Hepatocyte (in vitro differentiated cells): ENCODE results near the gene HOXD9. TPM values are rescaled to one million over a fixed set of nuclear protein-coding genes. Genes with fewer than 3 reads are reported as not detected.

Experiments
- DNase-seq: peaks from one replicate; pipeline ENCODE4 v3.0.0-alpha.2; 2016; ENCODE audit warnings: low spot score
- H2AFZ ChIP-seq: fragments of 200-600 bp; sonication (generic); 2 replicates; pipeline ENCODE4 v1.6.0; 2016; ENCODE audit warnings: antibody characterized with exemption, mild to moderate bottlenecking
- H3K27ac ChIP-seq: fragments of 200-600 bp; sonication (generic); 2 replicates; pipeline ENCODE4 v1.5.1; 2016; ENCODE audit warnings: mild to moderate bottlenecking
- H3K27me3 ChIP-seq: fragments of 200-600 bp; sonication (generic); 2 replicates; pipeline ENCODE4 v1.6.1; 2016
- H3K36me3 ChIP-seq: fragments of 200-600 bp; sonication (generic); replicated peaks from 2 replicates; pipeline ENCODE4 v1.5.1; 2016; ENCODE audit warnings: low read depth; ENCODE audit not compliant: insufficient read depth
- H3K4me1 ChIP-seq: fragments of 200-600 bp; sonication (generic); 2 replicates; pipeline ENCODE4 v1.5.1; 2016; ENCODE audit warnings: mild to moderate bottlenecking, moderate library complexity; ENCODE audit not compliant: insufficient read depth
- H3K4me2 ChIP-seq: fragments of 200-600 bp; sonication (generic); 2 replicates; pipeline ENCODE4 v1.6.0; 2016
- H3K4me3 ChIP-seq: fragments of 200-600 bp; sonication (generic); 2 replicates; pipeline ENCODE4 v1.5.1; 2016; ENCODE audit warnings: mild to moderate bottlenecking
- H3K79me2 ChIP-seq: fragments of 200-600 bp; sonication (generic); 2 replicates; pipeline ENCODE4 v1.6.0; 2017; ENCODE audit warnings: mild to moderate bottlenecking
- H3K9me2 ChIP-seq: fragments of 200-600 bp; sonication (generic); replicated peaks from 2 replicates; pipeline ENCODE4 v1.6.0; 2017; ENCODE audit warnings: mild to moderate bottlenecking; ENCODE audit not compliant: insufficient read depth
- H3K9me3 ChIP-seq: fragments of 200-600 bp; sonication (generic); 2 replicates; pipeline ENCODE4 v1.5.1; 2016; ENCODE audit warnings: low read depth, mild to moderate bottlenecking
- H4K20me1 ChIP-seq: fragments of 200-600 bp; sonication (generic); 2 replicates; pipeline ENCODE4 v1.6.0; 2016; ENCODE audit warnings: mild to moderate bottlenecking; ENCODE audit not compliant: insufficient read depth, poor library complexity, severe bottlenecking
- CTCF ChIP-seq: fragments of 200-600 bp; sonication (generic); IDR thresholded peaks from 2 replicates; pipeline ENCODE4 v1.5.1; 2016; ENCODE audit warnings: antibody characterized with exemption, mild to moderate bottlenecking; ENCODE audit not compliant: poor library complexity
- EZH2 ChIP-seq: fragments of 200-600 bp; sonication (generic); IDR thresholded peaks from 2 replicates; pipeline ENCODE4 v1.6.1; 2016; ENCODE audit warnings: antibody characterized with exemption, mild to moderate bottlenecking, borderline replicate concordance
- EZH2phosphoT487 ChIP-seq: fragments of 200-600 bp; sonication (generic); IDR thresholded peaks from one replicate; pipeline ENCODE4 v1.6.1; 2018; ENCODE audit warnings: antibody characterized with exemption, mild to moderate bottlenecking, low read depth, moderate library complexity; ENCODE audit not compliant: unreplicated experiment, severe bottlenecking
- WGBS: methylation state at CpG from one replicate; pipeline ENCODE4 v1.1.6; 2016; ENCODE audit warnings: low lambda C conversion rate; ENCODE audit errors: missing lambda C conversion rate; 5-methylcytosine and 5-hydroxymethylcytosine counted together
- polyA plus RNA-seq: library from polyadenylated mRNA; unstranded; fragments of >200 nt; fragmentation: Nextera tagmentation; extraction: Ambion mirVana; gene quantifications from 2 replicates; pipeline ENCODE4 v1.2.1, GENCODE V29; 2016
- total RNA-seq: library from RNA; depleted of rRNA; stranded (reverse); fragments of >200 nt; gene quantifications from 2 replicates; pipeline ENCODE4 v1.2.3, GENCODE V29; 2014

HOXD9 gene
- total and polyA plus RNA-seq, 2 experiments from 2014 or later = 2.9 to 4.7 TPM

GRCh38 chr2:176151442-176152287 lies 29.1 kb downstream of the HOXD9 start, which contains the start of gene HOXD4:
Gene HOXD4 (plus strand): TSS chr2:176151550. CDS start chr2:176151634, 84 bp downstream.
- H3K4me2 ChIP-seq = peak within 1 kb of the TSS; percentile 61
- H3K27ac ChIP-seq = no peak within 1 kb of the TSS
- H3K79me2 ChIP-seq = no peaks in the 10 kb centered on the region
- TF ChIP-seq CTCF = no peak
- TF ChIP-seq EZH2phosphoT487 = peak; percentile 67
- peak; percentile 96 for TF ChIP-seq EZH2
- H3K9me2 ChIP-seq = no peaks in the 10 kb centered on the region
- no peaks in the 10 kb centered on the region for H3K9me3 ChIP-seq
- H3K36me3 ChIP-seq = no peaks in the 10 kb centered on the region
- H2AFZ ChIP-seq = no peak within 1 kb of the TSS
- 14% methylated on average over 55 of the region's 55 CpGs for WGBS
- no peak within 1 kb of the TSS for H3K4me3 ChIP-seq
- peaks cover 98% of the 10 kb centered on the region for H3K27me3 ChIP-seq
- H4K20me1 ChIP-seq = no peaks in the 10 kb centered on the region
- no peak for DNase-seq
- H3K4me1 ChIP-seq = no peaks in the 10 kb centered on the region

GRCh38 chr2:176152350-176153181 lies 30.0 kb downstream of the HOXD9 start:
- peaks cover 98% of the 10 kb centered on the region for H3K27me3 ChIP-seq
- no peak overlapping the region for H3K27ac ChIP-seq
- no peaks in the 10 kb centered on the region for H3K36me3 ChIP-seq
- no peak for TF ChIP-seq CTCF
- peak; percentile 3 for TF ChIP-seq EZH2
- peak; percentile 46 for TF ChIP-seq EZH2phosphoT487
- H2AFZ ChIP-seq = no peak overlapping the region
- 44% methylated on average over 30 of the region's 48 CpGs for WGBS
- no peaks in the 10 kb centered on the region for H3K9me3 ChIP-seq
- H3K9me2 ChIP-seq = no peaks in the 10 kb centered on the region
- H3K4me2 ChIP-seq = no peak overlapping the region
- no peaks in the 10 kb centered on the region for H4K20me1 ChIP-seq
- no peaks in the 10 kb centered on the region for H3K79me2 ChIP-seq
- H3K4me3 ChIP-seq = no peak overlapping the region
- H3K4me1 ChIP-seq = peaks cover 7% of the 10 kb centered on the region
- no peak for DNase-seq

- Histone ChIP-seq H3K9me2 (no peaks in the 10 kb centered on the region), H3K4me1 (peaks cover 9% of the 10 kb centered on the region), H4K20me1 (no peaks in the 10 kb centered on the region), H3K9me3 (no peaks in the 10 kb centered on the region), H3K79me2 (no peaks in the 10 kb centered on the region), H3K36me3 (no peaks in the 10 kb centered on the region), H3K27me3 (peaks cover 98% of the 10 kb centered on the region), H2AFZ (no peak overlapping the region), H3K4me2 (no peak overlapping the region), H3K27ac (no peak overlapping the region), H3K4me3 (no peak overlapping the region)
- no peak for DNase-seq
- TF ChIP-seq EZH2phosphoT487 (no peak), EZH2 (peak; percentile 22)
- 42% methylated on average over 11 of the region's 11 CpGs for WGBS
These were observed 32.2 kb downstream of the HOXD9 start for GRCh38 chr2:176154576-176155252.
